GM12878 (cell line): ENCODE results near the gene SSR1. TPM values are rescaled to one million over a fixed set of nuclear protein-coding genes. Genes with fewer than 3 reads are reported as not detected.

ENCODE experiments used
- ATAC-seq: fragments of 200-7000 bp; cut with Tn5 transposase; 3 replicates; pipeline ENCODE4 v1.9.1; 2020; ENCODE audit warnings: mild to moderate bottlenecking, moderate library complexity
- BruUV-seq: library from RNA; stranded (reverse); fragments of 400-500 nt; replicated peaks from 2 replicates; lab custom pipeline; 2021; lab: Mats Ljungman, UMichigan
- CTCF ChIA-PET: fragments of 300-600 bp; sonication (Branson Sonifier 250); formaldehyde crosslinking; extraction: SDS; loops from one replicate; lab custom pipeline; 2021; ENCODE audit warnings: inconsistent platforms; lab: Yijun Ruan, JAX
- POLR2A ChIA-PET: fragments of 350-600 bp; formaldehyde crosslinking; extraction: SDS; loops from one replicate; lab custom pipeline; 2021; ENCODE audit warnings: inconsistent platforms; lab: Charles Lee
- RAD21 ChIA-PET: fragments of 300-600 bp; sonication (Branson Sonifier 250); formaldehyde crosslinking; loops from one replicate; lab custom pipeline; 2023; ENCODE audit warnings: antibody characterized with exemption; ENCODE audit not compliant: unreplicated experiment; lab: Charles Lee
- SMC1A ChIA-PET: fragments of 300-600 bp; sonication (Branson Sonifier 250); formaldehyde crosslinking; loops from one replicate; lab custom pipeline; 2023; ENCODE audit not compliant: unreplicated experiment, uncharacterized antibody; lab: Charles Lee
- DNase-seq: peaks from one replicate; pipeline ENCODE4 v3.0.0-alpha.2; 2011; ENCODE audit warnings: low read depth, low spot score
- FAIRE-seq: peaks from 3 replicates; lab custom pipeline; 2011; peaks lifted over from hg19 to GRCh38; lab: Jason Lieb, UNC
- H2AFZ ChIP-seq: 2 replicates; pipeline ENCODE4 v1.6.0; 2011; ENCODE audit warnings: low read depth, low read length, control low read depth; ENCODE audit not compliant: control insufficient read depth
- H3K27ac ChIP-seq: 2 replicates; pipeline ENCODE4 v1.5.1; 2011; ENCODE audit warnings: control low read depth; ENCODE audit not compliant: control insufficient read depth, insufficient read depth
- H3K27me3 ChIP-seq, 2 experiments: replicated peaks in 1 of 2; 2 replicates each; pipeline versions ENCODE4 v1.6.0 to v1.6.1; 2011; ENCODE audit warnings: low read length in 1 of 2; ENCODE audit not compliant: control insufficient read depth in 2 of 2, insufficient read depth in 2 of 2
- H3K36me3 ChIP-seq, 2 experiments: 2 replicates each; pipeline ENCODE4 v1.5.1; 2011; ENCODE audit warnings: low read length in 1 of 2; ENCODE audit not compliant: control insufficient read depth in 2 of 2, insufficient read depth in 2 of 2
- H3K4me1 ChIP-seq: 2 replicates; pipeline ENCODE4 v1.6.1; 2011; ENCODE audit warnings: mild to moderate bottlenecking, low read length, moderate library complexity, mixed read lengths; ENCODE audit not compliant: control insufficient read depth, insufficient read depth
- H3K4me2 ChIP-seq: 2 replicates; pipeline ENCODE4 v1.6.0; 2011; ENCODE audit warnings: control low read depth; ENCODE audit not compliant: control insufficient read depth, insufficient read depth
- H3K4me3 ChIP-seq: fragments of 200-600 bp; sonication (generic); 2 replicates; pipeline ENCODE4 v1.5.1; 2016
- H3K79me2 ChIP-seq: 2 replicates; pipeline ENCODE4 v1.6.0; 2011; ENCODE audit warnings: low read length; ENCODE audit not compliant: control insufficient read depth, insufficient read depth
- H3K9ac ChIP-seq: 2 replicates; pipeline ENCODE4 v1.8.0; 2011; ENCODE audit warnings: low read length, control low read depth, mixed read lengths; ENCODE audit not compliant: control insufficient read depth, insufficient read depth
- H3K9me3 ChIP-seq: replicated peaks from 3 replicates; pipeline ENCODE4 v1.5.1; 2011; ENCODE audit warnings: mild to moderate bottlenecking, low read length; ENCODE audit not compliant: control insufficient read depth, insufficient read depth
- H4K20me1 ChIP-seq: 2 replicates; pipeline ENCODE4 v1.6.0; 2011; ENCODE audit not compliant: control insufficient read depth, insufficient read depth
- HDGF ChIP-seq: fragments of 450-650 bp; IDR thresholded peaks from 2 replicates; pipeline ENCODE4 v1.6.1; 2016; ENCODE audit warnings: antibody characterized with exemption
- MTA3 ChIP-seq: IDR thresholded peaks from 2 replicates; pipeline ENCODE4 v1.6.1; 2012; ENCODE audit warnings: low read length, inconsistent platforms, borderline replicate concordance
- NKRF ChIP-seq: fragments of 450-650 bp; conservative IDR thresholded peaks from 2 replicates; pipeline ENCODE4 v1.6.1; 2017; ENCODE audit warnings: mild to moderate bottlenecking, moderate library complexity
- PAX5 ChIP-seq: IDR thresholded peaks from 2 replicates; pipeline ENCODE4 v1.6.1; 2011; ENCODE audit warnings: low read depth, low read length, borderline replicate concordance
- RAD21 ChIP-seq: IDR thresholded peaks from 2 replicates; pipeline ENCODE4 v1.6.1; 2011; ENCODE audit warnings: mild to moderate bottlenecking, low read depth, low read length, moderate library complexity; ENCODE audit not compliant: insufficient read depth
- SPI1 ChIP-seq: IDR thresholded peaks from 2 replicates; pipeline ENCODE4 v1.6.1; 2011; ENCODE audit warnings: low read depth, mild to moderate bottlenecking, low read length, moderate library complexity, borderline replicate concordance; ENCODE audit not compliant: insufficient read depth
- TCF12 ChIP-seq: IDR thresholded peaks from 2 replicates; pipeline ENCODE4 v1.6.1; 2011; ENCODE audit warnings: low read depth, mild to moderate bottlenecking, low read length
- WGBS: methylation state at CpG from one replicate; pipeline ENCODE4 v1.1.6; 2016; ENCODE audit warnings: low lambda C conversion rate; ENCODE audit not compliant: insufficient replicate concordance, insufficient coverage; ENCODE audit errors: missing lambda C conversion rate; 5-methylcytosine and 5-hydroxymethylcytosine counted together
- in situ Hi-C: fragments of 300-500 bp; cut with MboI; formaldehyde crosslinking; loops from 9 replicates; pipeline ENCODE4 v1.14.3; 2018; ENCODE audit warnings: mixed read lengths
- intact Hi-C: fragments of 100-400 bp; cut with micrococcal nuclease; formaldehyde crosslinking; loops from one replicate; pipeline ENCODE4 v1.14.2; 2022; ENCODE audit not compliant: unreplicated experiment
- polyA plus RNA-seq, 11 experiments: library from polyadenylated mRNA; depleted of rRNA in 4 of 11; unstranded in 6 of 11; stranded (reverse) in 5 of 11; fragments of >200 nt; fragmentation: Nextera tagmentation in 4 of 11; fragmentation: Illumina TruSeq in 1 of 11; extraction: Ambion mirVana in 4 of 11; extraction: Trizol in 1 of 11; gene quantifications; 1 replicate in 1 of 11; 2 replicates in 10 of 11; pipeline versions ENCODE4 v1.2.1 to v1.2.3, GENCODE V29; 2011 to 2016; ENCODE audit warnings: inconsistent platforms in 2 of 11, missing spikeins in 2 of 11, low read depth in 1 of 11
- total RNA-seq, 4 experiments: library from RNA; depleted of rRNA in 3 of 4; stranded (reverse); fragments of >200 nt in 3 of 4; fragmentation: Illumina TruSeq in 1 of 4; extraction: Trizol in 1 of 4; gene quantifications; 2 replicates each; pipeline versions ENCODE4 v1.2.1 to v1.2.3, GENCODE V29; 2013 to 2021

SSR1 gene
- total and polyA plus RNA-seq, 10 of the 15 experiments (the other 5 are each of a cell fraction or from before 2014, with no cell fraction given), result 42.0 to 209 (median 128) TPM

- ChIA-PET RAD21 (interaction anchor here (0.5 to 4.3 kb wide), 17 partner anchors 28 to 559 kb away, joined by 3 to 19 read pairs (median 6); partner anchors contain the start of gene RREB1), POLR2A (interaction anchor here (1.5 to 2.1 kb wide), 2 partner anchors 10 to 98 kb away, joined by 4 to 13 read pairs; no protein-coding TSS in a partner anchor), SMC1A (interaction anchor here (0.5 to 4.3 kb wide), 21 partner anchors 15 to 649 kb away, joined by 3 to 35 read pairs (median 4); no protein-coding TSS in a partner anchor), CTCF (interaction anchor here (0.8 to 2.8 kb wide), 12 partner anchors 8 to 561 kb away, joined by 3 to 9 read pairs (median 4); no protein-coding TSS in a partner anchor)
- no peak overlapping the region for H3K4me3 ChIP-seq
- no peaks in the 10 kb centered on the region for H3K27me3 ChIP-seq
- H3K36me3 ChIP-seq, result peaks cover 17 to 33% of the 10 kb centered on the region in 2 experiments
- H3K9me3 ChIP-seq, result no peaks in the 10 kb centered on the region
- FAIRE-seq (peak; percentile 35), DNase-seq (no peak)
- peak overlapping the region; percentile 95 for H3K27ac ChIP-seq
- WGBS, result 72% methylated on average over 9 of the region's 9 CpGs
- H4K20me1 ChIP-seq, result no peaks in the 10 kb centered on the region
- no peak overlapping the region for H2AFZ ChIP-seq
- H3K79me2 ChIP-seq, result peaks cover 40% of the 10 kb centered on the region
- intact Hi-C loops, result loop anchor here (5.0 kb wide), 3 partner anchors 79 to 319 kb away; partner anchors contain the start of gene RREB1
- no TSS peak for BruUV-seq
- in situ Hi-C loops, result no loop called here
- TF ChIP-seq TCF12, result no peak
- TF ChIP-seq HDGF, result 0 out of 2 replicates have a peak, but pooled peaks have one; percentile 51
- no peak for TF ChIP-seq PAX5
- TF ChIP-seq MTA3, result no peak
- TF ChIP-seq RAD21, result no peak
- TF ChIP-seq NKRF, result no peak
- TF ChIP-seq SPI1, result no peak
- TF ChIP-seq, all 136 proteins: peak for 1
- Histone ChIP-seq H3K9ac (peak overlapping the region; percentile 60), H3K4me2 (peak overlapping the region; percentile 93), H3K4me1 (peaks cover 56% of the 10 kb centered on the region)
- ATAC-seq, result no peak; the same call in 1 of the 3 replicates
Measured at GRCh38 chr6:7235712-7236305, 77.2 kb downstream of the SSR1 start.
